Stimulated activated CD4-positive, alpha-beta T cell treated with anti-CD3 and anti-CD28 coated beads, Interleukin-1b, Interleukin-23, amount 100 ng/mL, for 24 hours (primary cell): ENCODE measurements around the gene SHB.

ENCODE experiments used
- DNase-seq, 4 experiments: peaks; one replicate each; pipeline ENCODE4 v3.0.0-alpha.2; 2020; ENCODE audit warnings: low read depth in 4 of 4, low spot score in 1 of 4

The SHB gene

GRCh38 chr9:38043931-38044623 lies 24.9 kb downstream of the SHB start:
- no peak for DNase-seq

- no peak for DNase-seq
Observed at GRCh38 chr9:38042626-38043357, 26.2 kb downstream of the SHB start.

GRCh38 chr9:38041564-38042243 lies 27.3 kb downstream of the SHB start:
- no peak for DNase-seq

- DNase-seq, result no peak
Observed at GRCh38 chr9:38039907-38040682, 28.9 kb downstream of the SHB start.

- DNase-seq, result no peak
Observed at GRCh38 chr9:38039090-38039906, 29.7 kb downstream of the SHB start.

- no peak for DNase-seq
Observed at GRCh38 chr9:38038307-38039089, 30.5 kb downstream of the SHB start.

GRCh38 chr9:38037981-38038306 lies 31.1 kb downstream of the SHB start:
- no peak for DNase-seq

GRCh38 chr9:38036359-38037084 lies 32.5 kb downstream of the SHB start:
- no peak for DNase-seq

- DNase-seq, result no peak
Observed at GRCh38 chr9:38035873-38036272, 33.2 kb downstream of the SHB start.

GRCh38 chr9:38033941-38034340 lies 35.1 kb downstream of the SHB start:
- DNase-seq, result no peak

- no peak for DNase-seq
Observed at GRCh38 chr9:38032266-38033110, 36.5 kb downstream of the SHB start.

GRCh38 chr9:38031594-38031993 lies 37.4 kb downstream of the SHB start:
- DNase-seq, result no peak

- DNase-seq, result no peak
Observed at GRCh38 chr9:38030658-38031057, 38.4 kb downstream of the SHB start.

GRCh38 chr9:38029915-38030638 lies 39.0 kb downstream of the SHB start:
- no peak for DNase-seq

- DNase-seq, result no peak
Observed at GRCh38 chr9:38027714-38028113, 41.3 kb downstream of the SHB start.

GRCh38 chr9:38026840-38027527 lies 42.0 kb downstream of the SHB start:
- DNase-seq, result no peak
